K562 (cell line): ENCODE data around the gene LRMDA. TPM values are rescaled to one million over a fixed set of nuclear protein-coding genes. Genes with fewer than 3 reads are reported as not detected.
A peak's percentile ranks its signal among the peaks of the same experiment; 100 is the strongest.

Source experiments
- ATAC-seq: fragments of 200-7000 bp; cut with Tn5 transposase; 3 replicates; pipeline ENCODE4 v1.9.1; 2020; ENCODE audit warnings: moderate library complexity
- BruUV-seq: library from RNA; stranded (reverse); fragments of 400-500 nt; replicated peaks from 2 replicates; lab custom pipeline; 2021; lab: Mats Ljungman, UMichigan
- CTCF ChIA-PET: fragments of 300-600 bp; formaldehyde crosslinking; extraction: SDS; loops from one replicate; lab custom pipeline; 2021; ENCODE audit warnings: low intra/inter-chr PET ratio; lab: Yijun Ruan, JAX
- POLR2A ChIA-PET: fragments of 300-600, 350-650 bp; sonication (Branson Sonifier 250); formaldehyde crosslinking; extraction: SDS; loops from one replicate; lab custom pipeline; 2021; ENCODE audit warnings: antibody characterized with exemption, inconsistent platforms; lab: Yijun Ruan, JAX
- DNase-seq, 4 experiments: peaks; one replicate each; pipeline versions ENCODE4 v3.0.0 to v3.0.0-alpha.2; 2011 to 2018; ENCODE audit warnings: low spot score in 3 of 4, mixed read lengths in 3 of 4; ENCODE audit errors: extremely low read depth in 1 of 4
- FAIRE-seq: peaks from 2 replicates; lab custom pipeline; 2011; peaks lifted over from hg19 to GRCh38; lab: Jason Lieb, UNC
- H2AFZ ChIP-seq: 2 replicates; pipeline ENCODE4 v1.6.0; 2011; ENCODE audit warnings: low read depth, low read length, control low read depth, inconsistent platforms
- H3K27ac ChIP-seq: fragments of 200-600 bp; 3 replicates; pipeline ENCODE4 v1.8.0; 2011; ENCODE audit warnings: low read depth, mild to moderate bottlenecking, control low read depth, inconsistent platforms, low read length, moderate library complexity, mixed read lengths; ENCODE audit errors: extremely low read depth
- H3K27me3 ChIP-seq, 2 experiments: fragments of 300-600 bp in 1 of 2; 2 replicates in 1 of 2; 3 replicates in 1 of 2; pipeline versions ENCODE4 v1.6.0 to v1.8.0; 2011; ENCODE audit warnings: inconsistent platforms in 2 of 2, low read length in 2 of 2, mild to moderate bottlenecking in 1 of 2, mixed read lengths in 1 of 2, moderate library complexity in 1 of 2; ENCODE audit not compliant: control insufficient read depth in 2 of 2, insufficient read depth in 2 of 2
- H3K36me3 ChIP-seq: fragments of 300-600 bp; 3 replicates; pipeline ENCODE4 v1.8.0; 2011; ENCODE audit warnings: mild to moderate bottlenecking, low read length, inconsistent platforms; ENCODE audit not compliant: control insufficient read depth, insufficient read depth
- H3K4me1 ChIP-seq, 2 experiments: fragments of 200-600 bp in 1 of 2; replicated peaks in 1 of 2; 2 replicates in 1 of 2; 3 replicates in 1 of 2; pipeline versions ENCODE4 v1.5.1 to v1.8.0; 2011; ENCODE audit warnings: inconsistent platforms in 2 of 2, low read length in 2 of 2, mild to moderate bottlenecking in 1 of 2, mixed read lengths in 1 of 2, moderate library complexity in 1 of 2; ENCODE audit not compliant: control insufficient read depth in 2 of 2, insufficient read depth in 2 of 2
- H3K4me2 ChIP-seq: 2 replicates; pipeline ENCODE4 v1.6.1; 2011; ENCODE audit warnings: low read length, control low read depth, inconsistent platforms, mixed read lengths; ENCODE audit not compliant: insufficient read depth
- H3K4me3 ChIP-seq: fragments of 200-600 bp; sonication (generic), shearing (Covaris generic); 2 replicates; pipeline ENCODE4 v1.5.1; 2016; ENCODE audit warnings: control low read depth, inconsistent platforms
- H3K79me2 ChIP-seq: fragments of 200-600 bp; 3 replicates; pipeline ENCODE4 v1.8.0; 2011; ENCODE audit warnings: low read length, inconsistent platforms; ENCODE audit not compliant: control insufficient read depth, insufficient read depth
- H3K9ac ChIP-seq, 2 experiments: 2 replicates each; pipeline versions ENCODE4 v1.6.0 to v1.6.1; 2011; ENCODE audit warnings: low read depth in 2 of 2, low read length in 2 of 2, control low read depth in 1 of 2, inconsistent platforms in 1 of 2, mild to moderate bottlenecking in 1 of 2, mixed read lengths in 1 of 2; ENCODE audit not compliant: insufficient read depth in 1 of 2
- H3K9me1 ChIP-seq: one replicate; pipeline ENCODE4 v1.6.0; 2011; ENCODE audit warnings: inconsistent platforms, mild to moderate bottlenecking, low read length, moderate library complexity; ENCODE audit not compliant: control insufficient read depth, insufficient read depth
- H3K9me3 ChIP-seq: replicated peaks from 2 replicates; pipeline ENCODE4 v1.5.1; 2011; ENCODE audit warnings: low read depth, low read length, inconsistent platforms; ENCODE audit not compliant: control insufficient read depth, insufficient read depth
- H4K20me1 ChIP-seq: replicated peaks from 2 replicates; pipeline ENCODE4 v1.6.1; 2011; ENCODE audit warnings: low read length, inconsistent platforms, mixed read lengths; ENCODE audit not compliant: control insufficient read depth, insufficient read depth
- CTCF ChIP-seq, 3 experiments: IDR thresholded peaks in 2 of 3; conservative IDR thresholded peaks in 1 of 3; 2 replicates each; pipeline ENCODE4 v1.5.1; 2011 to 2012; ENCODE audit warnings: low read length in 3 of 3, mild to moderate bottlenecking in 3 of 3, control low read depth in 2 of 3, improper control_type of control experiment in 1 of 3, inconsistent platforms in 1 of 3, low read depth in 1 of 3, mixed read lengths in 1 of 3, moderate library complexity in 1 of 3; ENCODE audit not compliant: insufficient read depth in 2 of 3
- NR4A1 ChIP-seq, 2 experiments: fragments of 250-450 bp in 1 of 2; fragments of 450-650 bp in 1 of 2; sonication (Bioruptor Pico) in 1 of 2; IDR thresholded peaks; 2 replicates each; pipeline versions ENCODE4 v1.4.0 to v1.6.1; 2016 to 2020; ENCODE audit warnings: mild to moderate bottlenecking in 2 of 2, missing compliant biosample characterization in 1 of 2, missing genetic modification characterization in 1 of 2, moderate library complexity in 1 of 2
- ZBTB17 ChIP-seq: fragments of 450-650 bp; formaldehyde crosslinking; IDR thresholded peaks from 2 replicates; pipeline ENCODE4 v1.4.0; 2020; ENCODE audit warnings: mild to moderate bottlenecking
- ZKSCAN1 ChIP-seq: fragments of 150-350 bp; IDR thresholded peaks from 2 replicates; pipeline ENCODE4 v1.6.1; 2016; ENCODE audit warnings: low read depth, low read length
- WGBS: fragments of 100-300 bp; shearing (Covaris generic); methylation state at CpG from one replicate; pipeline ENCODE4 v1.1.6; 2016; ENCODE audit warnings: low coverage, mixed read lengths; ENCODE audit not compliant: insufficient coverage; ENCODE audit errors: missing lambda C conversion rate; 5-methylcytosine and 5-hydroxymethylcytosine counted together
- in situ Hi-C: fragments of 300-500 bp; cut with MboI; formaldehyde crosslinking; loops from 4 replicates; pipeline ENCODE4 v1.15.0; 2018; ENCODE audit warnings: inconsistent platforms, mixed read lengths
- intact Hi-C: fragments of 100-400 bp; cut with micrococcal nuclease; formaldehyde crosslinking; loops from 2 replicates; pipeline ENCODE4 v1.14.2; 2022
- polyA plus RNA-seq, 8 experiments: library from polyadenylated mRNA; depleted of rRNA in 4 of 8; stranded (reverse) in 5 of 8; unstranded in 3 of 8; fragments of >200 nt; fragmentation: Nextera tagmentation in 2 of 8; fragmentation: Illumina TruSeq in 1 of 8; extraction: Ambion mirVana in 2 of 8; extraction: Trizol in 1 of 8; gene quantifications; 2 replicates each; pipeline versions ENCODE4 v1.2.1 to v1.2.3, GENCODE V29; 2011 to 2014; ENCODE audit warnings: inconsistent platforms in 1 of 8, missing spikeins in 1 of 8
- total RNA-seq, 7 experiments: library from RNA; depleted of rRNA in 6 of 7; stranded (reverse); fragments of >200 nt in 6 of 7; fragmentation: Illumina TruSeq in 2 of 7; extraction: Trizol in 2 of 7; gene quantifications; 2 replicates each; pipeline versions ENCODE4 v1.2.1 to v1.2.3, GENCODE V29; 2011 to 2021; ENCODE audit warnings: low replicate concordance in 1 of 7

LRMDA gene
- total and polyA plus RNA-seq, 9 of the 15 experiments (the other 6 are each of a cell fraction or from before 2014, with no cell fraction given) = 0.25 TPM; not detected in 8

DNA sequence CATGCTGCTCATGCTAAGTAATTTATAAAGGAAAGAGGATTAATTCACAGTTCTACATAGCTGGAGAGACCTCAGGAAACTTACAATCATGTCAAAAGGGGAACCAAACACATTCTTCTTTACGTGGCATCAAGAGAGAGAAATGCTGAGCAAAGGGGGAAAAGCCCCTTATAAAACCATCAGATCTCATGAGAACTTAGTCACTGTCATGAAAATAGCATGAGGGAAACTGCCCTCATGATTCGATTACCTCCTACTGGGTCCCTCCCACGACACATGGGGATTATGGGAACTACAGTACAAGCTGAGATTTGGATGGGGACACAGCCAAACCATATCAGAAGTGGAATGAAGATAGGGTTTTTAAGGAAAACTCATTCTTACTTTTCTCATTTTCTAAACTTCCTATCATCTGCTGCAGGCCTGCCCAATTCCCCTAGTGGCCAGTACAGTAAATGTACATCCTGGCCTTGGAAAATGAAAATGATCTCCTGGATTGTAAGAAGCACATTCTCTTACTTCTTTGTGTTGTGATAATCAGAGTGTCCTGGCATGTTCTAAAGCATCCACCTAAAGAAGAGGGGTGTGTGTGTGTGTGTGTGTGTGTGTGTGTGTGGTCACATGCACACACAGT lies 421.5 kb downstream of the LRMDA start:
- in situ Hi-C loops = no loop called here
- peak; percentile 2 to 29 (median 14) for DNase-seq
- no peaks in the 10 kb centered on the region for H3K36me3 ChIP-seq
- POLR2A ChIA-PET = interaction anchor here (1.1 kb wide), 1 partner anchor 74 kb away, joined by 3 read pairs; no protein-coding TSS in a partner anchor
- H3K79me2 ChIP-seq = no peaks in the 10 kb centered on the region
- H3K27me3 ChIP-seq = no peaks in the 10 kb centered on the region
- no peaks in the 10 kb centered on the region for H3K4me1 ChIP-seq
- no TSS peak for BruUV-seq
- TF ChIP-seq ZBTB17 (CRISPR knock-in tag) (no peak), ZKSCAN1 (no peak), NR4A1 (CRISPR knock-in tag; IDR thresholded peaks at IDR 0.05) (no peak), NR4A1 (tag; IDR thresholded peaks at IDR 0.05) (no peak), CTCF (IDR thresholded peaks at IDR 0.05 in 2 of 3, conservative IDR thresholded peaks at IDR 0.05 in 1 of 3; ENCODE audit: insufficient read depth in 2 of 3, low read depth in 1 of 3, low read length in 3 of 3) (peak in 2 of 3 experiments; percentile 21 to 31; a peak in 2 of 6 replicates)
- TF ChIP-seq, all 486 proteins: peak for 1
- H3K9ac ChIP-seq = no peak overlapping the region
- no peak overlapping the region for H3K4me2 ChIP-seq
- H3K27ac ChIP-seq = no peak overlapping the region
- no peak overlapping the region for H2AFZ ChIP-seq
- intact Hi-C loops = no loop called here
- no peaks in the 10 kb centered on the region for H3K9me3 ChIP-seq
- no peak overlapping the region for H3K4me3 ChIP-seq
- no peaks in the 10 kb centered on the region for H4K20me1 ChIP-seq
- CTCF ChIA-PET = no interaction called here
- 2% methylated on average over 3 of the region's 3 CpGs for WGBS
- FAIRE-seq (no peak), ATAC-seq (peak; percentile 49; the same call in 1 of the 3 replicates)
- no peaks in the 10 kb centered on the region for H3K9me1 ChIP-seq
